ENCODE measurements around the gene SLAMF6.
"Not testable (repeated sequence)": the region's sequence is repeated elsewhere in the genome, so short reads cannot be mapped to it uniquely, and the experiment has no call there.

SLAMF6 gene

GRCh38 chr1:160499631-160500030 lies 23.4 kb downstream of the SLAMF6 start:
- no peak overlapping the region for H2AFZ ChIP-seq (ENCODE audit: low read length)
- H3K9me3 ChIP-seq (replicated peaks; ENCODE audit: insufficient read depth, low read length), result no peaks in the 10 kb centered on the region
- no peaks in the 10 kb centered on the region for H3K36me3 ChIP-seq (replicated peaks; ENCODE audit: insufficient read depth, low read length)
- no peaks in the 10 kb centered on the region for H3K79me2 ChIP-seq (ENCODE audit: low read length)
- H3F3A ChIP-seq (ENCODE audit: insufficient read depth, low read length), result no peaks in the 10 kb centered on the region
- H3K9me2 ChIP-seq (replicated peaks; ENCODE audit: insufficient read depth, low read length), result no peaks in the 10 kb centered on the region
- no peaks in the 10 kb centered on the region for H4K20me1 ChIP-seq (ENCODE audit: insufficient read depth, low read length)
- H3K4me2 ChIP-seq (ENCODE audit: low read depth, low read length), result no peak overlapping the region
- no peaks in the 10 kb centered on the region for H3K4me1 ChIP-seq (ENCODE audit: low read length)
- H3K27ac ChIP-seq (ENCODE audit: low read length), result no peak overlapping the region
- no peak for DNase-seq
- TF ChIP-seq CTCF (IDR thresholded peaks at IDR 0.05; ENCODE audit: low read length), result no peak
- no peak for TF ChIP-seq EZH2 (optimal IDR thresholded peaks at IDR 0.05; ENCODE audit: low read depth, low read length)
- TF ChIP-seq EZH2phosphoT487 (IDR thresholded peaks at IDR 0.05; ENCODE audit: low read length), result no peak
- no peaks in the 10 kb centered on the region for H3K27me3 ChIP-seq (replicated peaks; ENCODE audit: insufficient read depth, low read length)
- no peak overlapping the region for H3K9ac ChIP-seq (ENCODE audit: low read length)
- H3K4me3 ChIP-seq (ENCODE audit: low read length), result no peak overlapping the region

DNA sequence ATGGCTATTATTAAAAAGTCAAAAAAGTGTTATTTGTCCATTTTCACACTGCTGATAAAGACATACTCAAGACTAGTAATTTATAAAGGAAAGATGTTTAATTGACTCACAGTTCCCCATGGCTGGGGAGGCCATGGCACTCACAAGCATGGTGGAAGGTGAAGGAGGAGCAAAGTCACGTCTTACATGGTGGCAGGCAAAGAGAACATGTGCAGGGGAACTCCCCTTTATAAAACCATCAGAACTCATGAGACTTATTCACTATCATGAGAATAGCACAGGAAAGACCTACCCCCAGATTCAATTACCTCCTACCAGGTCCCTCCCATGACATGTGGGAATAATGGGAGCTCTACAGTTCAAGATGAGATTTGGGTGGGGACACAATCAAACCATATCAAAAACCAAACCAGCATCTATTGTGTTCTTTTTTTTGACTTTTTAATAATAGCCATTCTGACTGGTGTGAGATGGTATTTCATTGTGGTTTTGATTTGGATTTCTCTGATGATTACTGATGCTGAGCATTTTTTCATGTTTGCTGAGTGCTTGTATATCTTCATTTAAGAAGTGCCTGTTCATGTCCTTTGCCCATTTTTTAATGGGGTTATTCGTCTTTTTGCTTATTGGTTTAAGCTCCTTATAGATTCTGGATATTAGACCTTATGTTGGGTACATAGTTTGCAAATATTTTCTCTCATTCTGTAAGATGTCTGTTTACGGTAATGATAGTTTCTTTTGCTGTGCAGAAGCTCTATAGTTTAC lies 24.6 kb downstream of the SLAMF6 start:
- H3K4me2 ChIP-seq (ENCODE audit: low read depth, low read length); H4K20me1 ChIP-seq (ENCODE audit: insufficient read depth, low read length); H3K27me3 ChIP-seq (replicated peaks; ENCODE audit: insufficient read depth, low read length); H3K79me2 ChIP-seq (ENCODE audit: low read length); H3K9me3 ChIP-seq (replicated peaks; ENCODE audit: insufficient read depth, low read length); DNase-seq; H3F3A ChIP-seq (ENCODE audit: insufficient read depth, low read length); H3K9me2 ChIP-seq (replicated peaks; ENCODE audit: insufficient read depth, low read length); H3K4me3 ChIP-seq (ENCODE audit: low read length); H3K4me1 ChIP-seq (ENCODE audit: low read length); H3K27ac ChIP-seq (ENCODE audit: low read length); H3K36me3 ChIP-seq (replicated peaks; ENCODE audit: insufficient read depth, low read length); H2AFZ ChIP-seq (ENCODE audit: low read length); H3K9ac ChIP-seq (ENCODE audit: low read length): not testable (repeated sequence)

DNA sequence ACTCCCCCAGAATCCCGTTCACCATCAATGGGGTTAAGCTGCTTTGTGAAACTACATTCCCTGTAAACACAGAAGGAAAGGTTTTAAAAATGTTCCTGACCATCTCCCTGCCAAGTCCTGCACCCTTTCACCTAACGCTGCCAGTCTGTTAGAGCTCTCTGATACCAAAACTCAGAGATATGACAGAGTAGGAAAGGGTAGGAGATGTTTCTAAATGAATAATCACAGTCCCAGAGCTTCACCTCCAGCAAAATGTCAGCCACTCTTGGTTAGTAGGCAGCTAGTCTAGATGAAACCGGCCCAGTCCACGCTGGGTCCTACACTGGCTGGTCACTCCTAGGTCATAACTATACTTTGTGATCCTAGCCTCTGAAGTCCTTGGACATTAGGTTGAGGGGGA lies 26.7 kb downstream of the SLAMF6 start:
- Histone ChIP-seq H3K27ac (ENCODE audit: low read length) (no peak overlapping the region), H3K9me3 (replicated peaks; ENCODE audit: insufficient read depth, low read length) (no peaks in the 10 kb centered on the region), H3F3A (ENCODE audit: insufficient read depth, low read length) (no peaks in the 10 kb centered on the region), H3K9ac (ENCODE audit: low read length) (no peak overlapping the region), H3K79me2 (ENCODE audit: low read length) (no peaks in the 10 kb centered on the region), H3K36me3 (replicated peaks; ENCODE audit: insufficient read depth, low read length) (no peaks in the 10 kb centered on the region), H3K4me2 (ENCODE audit: low read depth, low read length) (no peak overlapping the region), H3K4me3 (ENCODE audit: low read length) (no peak overlapping the region), H2AFZ (ENCODE audit: low read length) (no peak overlapping the region), H3K9me2 (replicated peaks; ENCODE audit: insufficient read depth, low read length) (no peaks in the 10 kb centered on the region), H4K20me1 (ENCODE audit: insufficient read depth, low read length) (no peaks in the 10 kb centered on the region), H3K27me3 (replicated peaks; ENCODE audit: insufficient read depth, low read length) (no peaks in the 10 kb centered on the region), H3K4me1 (ENCODE audit: low read length) (no peaks in the 10 kb centered on the region)
- no peak for DNase-seq
- TF ChIP-seq CTCF (IDR thresholded peaks at IDR 0.05; ENCODE audit: low read length) (no peak), EZH2phosphoT487 (IDR thresholded peaks at IDR 0.05; ENCODE audit: low read length) (no peak), EZH2 (optimal IDR thresholded peaks at IDR 0.05; ENCODE audit: low read depth, low read length) (no peak)

DNA sequence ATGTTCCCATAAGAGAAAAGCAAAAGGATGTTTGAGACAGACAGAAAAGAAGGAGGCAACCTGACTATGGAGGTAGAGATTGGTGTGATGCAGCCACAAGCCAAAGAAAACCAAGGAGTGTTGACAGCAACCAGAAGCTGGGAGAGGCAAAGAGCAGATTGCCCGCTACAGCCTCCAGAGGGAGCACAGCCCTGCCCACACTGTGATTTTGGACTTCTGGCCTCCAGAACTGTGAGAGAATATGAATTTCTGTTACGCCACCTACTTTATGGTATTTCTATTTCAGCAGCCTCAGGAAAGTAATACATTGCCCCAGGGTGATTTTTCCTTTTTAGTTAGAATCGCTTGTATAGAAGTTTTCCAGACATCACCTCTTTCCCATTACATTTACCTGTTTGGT lies 28.4 kb downstream of the SLAMF6 start:
- Histone ChIP-seq H3F3A (ENCODE audit: insufficient read depth, low read length) (no peaks in the 10 kb centered on the region), H3K9ac (ENCODE audit: low read length) (no peak overlapping the region), H3K4me2 (ENCODE audit: low read depth, low read length) (no peak overlapping the region), H3K9me2 (replicated peaks; ENCODE audit: insufficient read depth, low read length) (no peaks in the 10 kb centered on the region), H3K9me3 (replicated peaks; ENCODE audit: insufficient read depth, low read length) (no peaks in the 10 kb centered on the region), H3K4me3 (ENCODE audit: low read length) (no peak overlapping the region), H4K20me1 (ENCODE audit: insufficient read depth, low read length) (no peaks in the 10 kb centered on the region), H3K27ac (ENCODE audit: low read length) (no peak overlapping the region), H3K36me3 (replicated peaks; ENCODE audit: insufficient read depth, low read length) (no peaks in the 10 kb centered on the region), H3K79me2 (ENCODE audit: low read length) (no peaks in the 10 kb centered on the region), H2AFZ (ENCODE audit: low read length) (no peak overlapping the region), H3K27me3 (replicated peaks; ENCODE audit: insufficient read depth, low read length) (no peaks in the 10 kb centered on the region), H3K4me1 (ENCODE audit: low read length) (no peaks in the 10 kb centered on the region)
- TF ChIP-seq EZH2 (optimal IDR thresholded peaks at IDR 0.05; ENCODE audit: low read depth, low read length) (no peak), CTCF (IDR thresholded peaks at IDR 0.05; ENCODE audit: low read length) (peak; percentile 45)
- no peak for DNase-seq
